ENCODE results near the gene NTN5. TPM values are rescaled to one million over a fixed set of nuclear protein-coding genes. Genes with fewer than 3 reads are reported as not detected.

NTN5 gene
- total and polyA plus RNA-seq, 10 of the 15 experiments (the other 5 are each of a cell fraction or from before 2014, with no cell fraction given): 0.07 to 0.22 TPM; not detected in 8

DNA sequence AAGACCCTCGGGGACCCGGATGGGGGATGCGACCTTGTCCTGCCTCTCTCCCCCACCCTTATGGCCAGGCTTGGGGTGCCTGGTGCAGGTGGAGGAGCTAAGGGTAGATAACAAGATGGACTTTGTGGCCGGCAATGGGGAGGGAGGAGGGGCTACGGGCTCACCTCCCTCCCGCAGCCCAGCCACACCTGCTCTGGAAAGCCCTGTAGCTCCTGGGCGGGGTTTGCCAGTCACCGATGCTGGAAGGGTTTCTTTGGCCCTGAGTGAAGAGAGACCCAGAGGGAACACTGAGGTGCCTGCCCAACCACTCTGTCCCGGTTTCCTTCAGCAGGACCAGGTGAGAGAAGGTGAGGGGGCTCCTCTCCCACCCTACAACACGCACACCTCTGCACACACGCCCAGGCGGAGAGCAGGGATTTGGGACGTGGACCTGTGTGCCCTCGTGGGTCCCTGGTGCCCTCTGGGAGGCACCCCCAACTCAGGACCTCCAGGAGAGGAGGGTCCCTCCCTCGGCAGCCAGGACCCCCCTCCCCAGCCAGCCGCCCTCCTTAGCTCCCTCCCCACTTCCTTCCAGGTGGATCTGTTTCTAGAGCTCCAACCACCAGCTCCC, 23.0 kb upstream of the NTN5 start, which contains the start of gene FUT2:
FUT2 (plus strand) TSS at position 229 of the 610 bp plus-strand sequence. CDS start 6,986 bp downstream, outside the sequence.
- Histone ChIP-seq H4K20me1 (ENCODE audit: control insufficient read depth, insufficient read depth) (no peaks in the 10 kb centered on the region), H3K4me1 (ENCODE audit: control insufficient read depth, insufficient read depth, low read length) (no peaks in the 10 kb centered on the region; the same call in 1 of the 2 replicates), H3K27me3 (replicated peaks in 1 of 2; ENCODE audit: control insufficient read depth in 2 of 2, insufficient read depth in 2 of 2, low read length in 1 of 2) (peaks cover 0 to 2% of the 10 kb centered on the region in 2 experiments; a peak in 3 of 4 replicates), H3K27ac (ENCODE audit: control insufficient read depth, insufficient read depth) (no peak within 1 kb of the TSS), H3K79me2 (ENCODE audit: control insufficient read depth, insufficient read depth, low read length) (no peaks in the 10 kb centered on the region), H3K9me3 (replicated peaks; ENCODE audit: control insufficient read depth, insufficient read depth, low read length) (no peaks in the 10 kb centered on the region), H2AFZ (ENCODE audit: control insufficient read depth, low read depth, low read length) (no peak within 1 kb of the TSS), H3K4me3 (no peak within 1 kb of the TSS), H3K9ac (ENCODE audit: control insufficient read depth, insufficient read depth, low read length) (no peak within 1 kb of the TSS), H3K36me3 (ENCODE audit: control insufficient read depth in 2 of 2, insufficient read depth in 2 of 2, low read length in 1 of 2) (no peaks in the 10 kb centered on the region), H3K4me2 (ENCODE audit: control insufficient read depth, insufficient read depth) (no peak within 1 kb of the TSS)
- TF ChIP-seq, protein P1, sequence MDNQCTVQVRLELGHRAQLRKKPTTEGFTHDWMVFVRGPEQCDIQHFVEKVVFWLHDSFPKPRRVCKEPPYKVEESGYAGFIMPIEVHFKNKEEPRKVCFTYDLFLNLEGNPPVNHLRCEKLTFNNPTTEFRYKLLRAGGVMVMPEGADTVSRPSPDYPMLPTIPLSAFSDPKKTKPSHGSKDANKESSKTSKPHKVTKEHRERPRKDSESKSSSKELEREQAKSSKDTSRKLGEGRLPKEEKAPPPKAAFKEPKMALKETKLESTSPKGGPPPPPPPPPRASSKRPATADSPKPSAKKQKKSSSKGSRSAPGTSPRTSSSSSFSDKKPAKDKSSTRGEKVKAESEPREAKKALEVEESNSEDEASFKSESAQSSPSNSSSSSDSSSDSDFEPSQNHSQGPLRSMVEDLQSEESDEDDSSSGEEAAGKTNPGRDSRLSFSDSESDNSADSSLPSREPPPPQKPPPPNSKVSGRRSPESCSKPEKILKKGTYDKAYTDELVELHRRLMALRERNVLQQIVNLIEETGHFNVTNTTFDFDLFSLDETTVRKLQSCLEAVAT (IDR thresholded peaks at IDR 0.05): no peak
- no peak for TF ChIP-seq YBX1 (IDR thresholded peaks at IDR 0.05)
- no peak for TF ChIP-seq SPI1 (IDR thresholded peaks at IDR 0.05; ENCODE audit: borderline replicate concordance, insufficient read depth, low read depth, low read length)
- TF ChIP-seq, protein P2, sequence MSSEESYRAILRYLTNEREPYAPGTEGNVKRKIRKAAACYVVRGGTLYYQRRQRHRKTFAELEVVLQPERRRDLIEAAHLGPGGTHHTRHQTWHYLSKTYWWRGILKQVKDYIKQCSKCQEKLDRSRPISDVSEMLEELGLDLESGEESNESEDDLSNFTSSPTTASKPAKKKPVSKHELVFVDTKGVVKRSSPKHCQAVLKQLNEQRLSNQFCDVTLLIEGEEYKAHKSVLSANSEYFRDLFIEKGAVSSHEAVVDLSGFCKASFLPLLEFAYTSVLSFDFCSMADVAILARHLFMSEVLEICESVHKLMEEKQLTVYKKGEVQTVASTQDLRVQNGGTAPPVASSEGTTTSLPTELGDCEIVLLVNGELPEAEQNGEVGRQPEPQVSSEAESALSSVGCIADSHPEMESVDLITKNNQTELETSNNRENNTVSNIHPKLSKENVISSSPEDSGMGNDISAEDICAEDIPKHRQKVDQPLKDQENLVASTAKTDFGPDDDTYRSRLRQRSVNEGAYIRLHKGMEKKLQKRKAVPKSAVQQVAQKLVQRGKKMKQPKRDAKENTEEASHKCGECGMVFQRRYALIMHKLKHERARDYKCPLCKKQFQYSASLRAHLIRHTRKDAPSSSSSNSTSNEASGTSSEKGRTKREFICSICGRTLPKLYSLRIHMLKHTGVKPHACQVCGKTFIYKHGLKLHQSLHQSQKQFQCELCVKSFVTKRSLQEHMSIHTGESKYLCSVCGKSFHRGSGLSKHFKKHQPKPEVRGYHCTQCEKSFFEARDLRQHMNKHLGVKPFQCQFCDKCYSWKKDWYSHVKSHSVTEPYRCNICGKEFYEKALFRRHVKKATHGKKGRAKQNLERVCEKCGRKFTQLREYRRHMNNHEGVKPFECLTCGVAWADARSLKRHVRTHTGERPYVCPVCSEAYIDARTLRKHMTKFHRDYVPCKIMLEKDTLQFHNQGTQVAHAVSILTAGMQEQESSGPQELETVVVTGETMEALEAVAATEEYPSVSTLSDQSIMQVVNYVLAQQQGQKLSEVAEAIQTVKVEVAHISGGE (CRISPR knock-in tag; IDR thresholded peaks at IDR 0.05): no peak
- TF ChIP-seq PML (IDR thresholded peaks at IDR 0.05; ENCODE audit: low read length): no peak
- no peak for TF ChIP-seq DPF2 (IDR thresholded peaks at IDR 0.05)
- TF ChIP-seq, protein P3, sequence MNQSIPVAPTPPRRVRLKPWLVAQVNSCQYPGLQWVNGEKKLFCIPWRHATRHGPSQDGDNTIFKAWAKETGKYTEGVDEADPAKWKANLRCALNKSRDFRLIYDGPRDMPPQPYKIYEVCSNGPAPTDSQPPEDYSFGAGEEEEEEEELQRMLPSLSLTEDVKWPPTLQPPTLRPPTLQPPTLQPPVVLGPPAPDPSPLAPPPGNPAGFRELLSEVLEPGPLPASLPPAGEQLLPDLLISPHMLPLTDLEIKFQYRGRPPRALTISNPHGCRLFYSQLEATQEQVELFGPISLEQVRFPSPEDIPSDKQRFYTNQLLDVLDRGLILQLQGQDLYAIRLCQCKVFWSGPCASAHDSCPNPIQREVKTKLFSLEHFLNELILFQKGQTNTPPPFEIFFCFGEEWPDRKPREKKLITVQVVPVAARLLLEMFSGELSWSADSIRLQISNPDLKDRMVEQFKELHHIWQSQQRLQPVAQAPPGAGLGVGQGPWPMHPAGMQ (IDR thresholded peaks at IDR 0.05; ENCODE audit: borderline replicate concordance): no peak
- no peak for TF ChIP-seq KAT2A (conservative IDR thresholded peaks at IDR 0.05; ENCODE audit: control insufficient read depth, low read depth, low read length)
- TF ChIP-seq MYB (IDR thresholded peaks at IDR 0.05; ENCODE audit: borderline replicate concordance, low read depth, low read length): no peak
- TF ChIP-seq CREB1 (IDR thresholded peaks at IDR 0.05; ENCODE audit: low read depth): no peak
- TF ChIP-seq ZNF274 (IDR thresholded peaks at IDR 0.05; ENCODE audit: insufficient read depth, insufficient read length): no peak
- TF ChIP-seq SREBF1 (IDR thresholded peaks at IDR 0.05; ENCODE audit: low read length): no peak
- TF ChIP-seq RAD21 (IDR thresholded peaks at IDR 0.05; ENCODE audit: insufficient read depth, low read depth, low read length): no peak
- DNase-seq (ENCODE audit: low read depth, low spot score) (no peak), FAIRE-seq (no peak), ATAC-seq (no peak)
- ChIA-PET RAD21 (ENCODE audit: unreplicated experiment) (interaction anchor here (1.3 kb wide), 1 partner anchor 147 kb away, joined by 3 read pairs; no protein-coding TSS in a partner anchor), POLR2A (no interaction called here), CTCF (interaction anchor here (1.1 to 1.2 kb wide), 2 partner anchors 9 to 146 kb away, joined by 3 to 4 read pairs; no protein-coding TSS in a partner anchor), SMC1A (ENCODE audit: uncharacterized antibody, unreplicated experiment) (no interaction called here)
- WGBS (ENCODE audit: insufficient coverage, insufficient replicate concordance, low lambda C conversion rate, missing lambda C conversion rate): 24% methylated on average over 15 of the region's 16 CpGs
- BruUV-seq (replicated peaks): no TSS peak
- in situ Hi-C loops (cut with MboI): no loop called here
- intact Hi-C loops (cut with micrococcal nuclease; ENCODE audit: unreplicated experiment): no loop called here

All from GM12878 (cell line).